EL (cell line): ENCODE data around the gene CLEC2L.

ENCODE experiments used
- DNase-seq: peaks from one replicate; pipeline ENCODE4 v3.0.0-alpha.2; 2016

The CLEC2L gene

DNA sequence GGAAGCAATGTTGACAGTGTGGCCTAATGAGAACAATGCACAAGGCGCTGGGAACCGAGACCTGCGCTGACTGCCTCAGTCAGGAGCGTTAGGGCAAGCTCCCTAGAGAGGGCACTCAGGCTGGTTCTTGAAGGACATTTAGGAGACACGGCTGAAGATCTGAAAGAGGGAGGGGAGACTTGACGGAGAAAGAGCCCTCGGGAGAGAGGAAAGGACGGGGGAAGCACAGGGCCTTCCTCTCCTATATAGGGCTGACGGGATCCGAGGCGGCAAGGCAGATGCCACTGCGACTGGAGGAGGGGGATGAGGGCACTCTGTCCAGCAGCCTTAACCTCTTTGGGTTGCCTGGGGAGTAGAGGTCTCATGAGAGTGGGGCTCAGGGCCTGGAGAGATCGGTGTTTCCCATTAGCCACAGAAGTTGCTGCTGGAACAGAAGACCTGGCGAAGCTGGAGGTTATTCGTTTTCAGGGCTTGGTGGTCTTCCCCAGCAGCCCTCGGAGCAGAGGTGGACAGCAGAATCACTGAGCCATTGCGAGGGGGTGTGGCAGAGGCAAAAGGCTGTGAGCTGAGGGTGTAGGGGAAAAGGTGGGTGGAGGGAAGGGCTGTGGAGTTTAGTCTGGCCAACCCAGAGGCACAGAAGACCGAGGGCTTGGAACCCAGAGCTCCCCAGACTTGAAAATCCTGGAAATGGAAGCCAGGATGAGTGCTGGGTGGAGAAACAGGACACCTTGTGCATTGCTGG is 36.0 kb downstream of the CLEC2L start:
- DNase-seq: no peak

DNA sequence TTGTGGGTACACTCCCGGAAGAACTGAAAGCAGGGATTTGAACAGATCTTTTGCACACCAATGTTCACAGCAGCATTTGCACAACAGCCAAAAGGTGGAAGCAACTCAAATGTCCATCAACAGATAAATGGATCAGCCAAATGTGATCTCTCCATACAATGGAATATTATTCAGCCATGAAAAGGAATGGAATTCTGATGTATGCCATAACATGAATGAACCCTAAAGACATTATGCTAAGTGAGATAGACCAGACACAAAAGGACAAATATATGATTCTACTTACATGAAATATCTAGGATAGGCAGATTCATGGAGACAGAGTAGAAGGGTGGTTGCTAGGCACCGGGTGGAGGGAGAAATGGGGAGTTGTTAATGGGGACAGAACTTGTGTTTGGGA is 36.7 kb downstream of the CLEC2L start:
- DNase-seq: no peak

DNA sequence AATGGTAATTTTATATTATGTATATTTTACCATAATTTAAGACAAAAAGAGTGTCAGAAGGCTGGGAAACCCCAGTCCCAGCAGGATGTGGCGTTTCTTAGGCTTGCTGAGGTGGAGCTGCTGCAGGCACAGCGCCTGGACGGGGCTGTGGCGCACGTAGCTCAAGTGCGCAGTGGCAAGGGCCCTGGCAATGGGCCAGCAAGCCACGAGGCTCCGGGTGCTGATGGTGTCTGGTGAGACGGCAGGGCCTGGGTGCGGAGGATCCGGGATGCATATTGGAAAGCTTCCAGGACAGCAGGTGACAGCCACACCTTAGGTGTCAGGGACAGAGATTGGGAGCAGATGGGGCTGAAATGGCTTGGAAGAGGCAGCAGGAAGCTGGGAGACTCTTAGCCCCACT is 37.2 kb downstream of the CLEC2L start:
- no peak for DNase-seq

DNA sequence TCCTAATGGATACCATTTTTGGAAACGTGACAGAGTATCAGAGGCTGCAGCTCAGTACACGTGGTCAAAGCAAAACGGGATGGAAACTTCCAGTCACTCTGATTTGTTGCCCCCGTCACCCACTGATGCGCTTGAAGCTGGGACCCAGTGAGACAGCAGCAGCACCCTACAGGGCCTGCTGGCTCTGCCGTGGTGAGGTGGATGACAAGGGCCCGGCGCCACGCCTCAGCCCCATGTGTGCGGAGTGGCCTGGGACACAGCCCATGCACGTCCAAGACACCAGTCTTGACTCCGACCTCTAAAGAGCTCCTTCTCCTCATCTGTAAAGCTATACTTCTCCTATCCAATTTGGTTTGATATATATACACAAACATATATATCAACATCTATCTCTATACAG is 39.0 kb downstream of the CLEC2L start:
- DNase-seq: no peak

DNA sequence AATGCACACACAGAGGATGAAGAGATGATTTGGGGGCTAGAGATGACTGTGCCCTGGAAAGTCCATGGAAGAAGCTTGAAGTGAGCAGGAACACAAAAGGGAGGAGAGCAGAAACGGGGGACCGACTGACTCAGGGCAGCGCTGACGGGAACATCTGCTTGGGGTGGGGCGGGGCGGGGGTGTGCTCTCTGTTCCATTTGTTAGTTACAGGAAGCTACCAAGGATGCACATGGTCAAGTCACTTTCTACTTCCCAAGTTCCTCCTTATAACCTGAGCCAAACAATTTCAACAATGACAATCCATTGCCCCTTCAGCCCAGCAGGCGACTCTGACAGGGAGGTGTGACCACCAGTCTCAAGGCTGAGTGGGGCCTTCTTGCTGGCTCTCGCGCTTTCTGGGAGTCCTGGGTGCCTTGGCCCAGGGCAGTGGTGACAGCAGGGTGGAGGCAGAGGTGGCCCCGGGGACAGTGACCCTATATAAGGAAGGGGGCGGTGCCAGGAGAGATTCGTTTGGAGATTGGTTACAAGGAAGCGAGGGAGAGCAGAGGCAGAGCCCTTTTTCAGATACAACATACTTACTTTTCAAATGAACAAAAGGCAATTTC is 39.6 kb downstream of the CLEC2L start:
- no peak for DNase-seq

DNA sequence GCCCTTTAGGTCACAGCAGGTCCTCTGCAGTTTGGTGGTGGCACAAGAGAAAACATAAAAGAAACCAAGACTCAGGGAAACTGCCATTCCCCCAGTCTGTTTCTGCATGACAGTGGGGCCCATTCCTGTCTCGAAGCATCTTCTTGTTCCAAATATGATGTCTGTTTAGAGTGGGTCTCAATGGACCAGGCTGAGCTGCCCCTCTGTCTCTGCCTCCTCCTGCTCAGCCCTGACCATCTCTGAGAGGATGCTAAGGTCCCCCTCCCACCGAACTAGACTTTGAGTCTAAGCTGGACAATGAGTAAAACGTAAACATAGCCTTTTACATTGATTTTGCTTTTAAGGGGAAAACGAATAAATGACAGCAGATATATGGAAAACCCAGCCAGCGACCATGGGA is 40.4 kb downstream of the CLEC2L start:
- DNase-seq: no peak

DNA sequence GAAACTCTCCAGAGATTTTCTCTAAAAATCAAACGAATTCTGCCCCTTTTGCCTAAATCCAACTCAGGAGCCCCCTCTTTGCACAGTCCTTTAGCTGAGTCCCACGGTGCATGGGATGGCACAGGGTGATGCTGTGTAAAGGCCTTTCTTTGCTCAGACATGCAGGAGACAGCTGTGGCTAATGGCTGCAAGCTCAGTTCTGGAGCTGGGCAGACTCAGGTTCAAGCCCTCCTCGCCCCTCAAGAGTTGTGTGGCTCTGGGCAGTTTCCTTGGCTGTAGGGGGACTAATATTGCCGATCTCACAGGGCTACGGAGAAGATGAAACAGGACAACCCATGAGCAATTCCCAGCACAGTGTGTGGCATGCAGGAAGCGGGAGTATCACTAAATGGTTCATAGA is 42.6 kb downstream of the CLEC2L start:
- no peak for DNase-seq

DNA sequence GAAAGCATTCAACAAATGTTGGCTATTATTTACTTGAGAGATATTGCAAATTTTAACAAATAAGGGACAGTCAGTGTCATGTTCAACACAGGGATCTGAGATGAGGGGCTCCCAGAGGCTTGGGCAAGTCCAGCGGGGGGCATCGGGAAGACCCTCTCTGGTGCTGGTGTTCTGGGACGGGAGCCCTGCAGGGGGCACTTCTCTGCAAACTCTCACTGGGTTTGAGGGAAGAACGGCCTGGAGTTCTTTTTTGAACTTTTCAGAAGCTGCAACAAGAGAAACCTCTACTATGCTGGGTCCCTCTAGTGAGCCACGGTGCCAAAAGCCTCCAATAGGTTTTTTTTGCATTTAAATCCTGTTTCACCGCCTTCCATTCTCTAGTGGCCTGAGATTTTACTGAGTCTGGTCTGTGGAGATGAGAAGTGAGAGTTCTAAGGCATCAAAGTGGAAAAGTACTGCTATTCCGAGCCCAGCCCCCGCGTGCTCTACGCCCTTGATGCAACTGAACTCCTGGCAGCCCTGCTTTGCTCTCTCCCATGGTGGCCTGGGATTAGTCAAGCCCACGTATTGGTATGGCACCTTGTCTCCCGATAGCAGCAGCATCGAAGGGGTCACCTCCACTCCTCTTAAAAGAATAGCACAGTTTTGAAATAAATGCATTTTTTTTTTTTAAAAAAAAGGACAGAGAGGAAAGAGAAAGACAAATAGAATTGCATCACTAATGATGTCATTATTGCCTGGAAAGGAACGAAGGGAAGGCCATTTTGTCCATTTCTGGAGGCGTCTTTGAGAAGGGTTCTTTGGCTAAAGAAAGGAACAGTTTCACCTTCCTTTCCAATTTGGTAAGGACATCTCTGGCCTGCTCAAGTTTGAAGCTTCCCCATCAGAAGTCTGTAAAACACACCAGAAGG is 43.5 kb downstream of the CLEC2L start:
- no peak for DNase-seq

DNA sequence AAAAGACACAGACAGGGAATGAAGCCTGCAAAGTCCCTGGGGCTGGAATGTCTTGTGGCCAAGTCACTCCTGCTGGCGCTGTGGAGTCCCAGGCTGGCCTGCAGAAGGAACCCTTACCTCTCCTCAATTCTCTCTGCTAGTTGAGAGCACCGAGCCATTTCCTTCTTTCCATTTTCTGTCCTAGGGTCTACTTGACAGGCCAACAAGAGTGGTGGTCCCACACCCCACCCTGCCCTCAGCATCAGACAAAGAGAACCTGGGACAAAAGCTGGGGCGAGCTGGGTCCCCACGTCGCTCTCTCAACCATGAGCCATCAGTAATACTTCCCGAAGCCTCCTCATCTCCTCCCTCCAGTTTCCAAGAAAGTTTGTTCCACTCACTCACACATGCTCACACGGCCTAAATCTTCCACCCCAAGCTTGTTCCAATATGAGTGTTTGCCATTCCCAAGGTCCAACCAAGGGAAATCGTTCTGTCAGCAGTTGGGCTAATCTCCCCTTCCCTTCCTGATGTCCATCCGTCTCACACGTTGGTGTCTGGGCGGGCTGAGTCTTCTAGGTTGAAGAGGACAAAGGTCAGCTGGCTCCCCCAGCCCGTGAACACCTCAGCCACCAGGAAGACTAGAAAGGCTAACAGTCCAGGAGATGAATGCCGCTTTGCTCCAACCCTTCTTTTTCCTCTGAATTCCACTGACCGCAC is 44.3 kb downstream of the CLEC2L start:
- DNase-seq: no peak

DNA sequence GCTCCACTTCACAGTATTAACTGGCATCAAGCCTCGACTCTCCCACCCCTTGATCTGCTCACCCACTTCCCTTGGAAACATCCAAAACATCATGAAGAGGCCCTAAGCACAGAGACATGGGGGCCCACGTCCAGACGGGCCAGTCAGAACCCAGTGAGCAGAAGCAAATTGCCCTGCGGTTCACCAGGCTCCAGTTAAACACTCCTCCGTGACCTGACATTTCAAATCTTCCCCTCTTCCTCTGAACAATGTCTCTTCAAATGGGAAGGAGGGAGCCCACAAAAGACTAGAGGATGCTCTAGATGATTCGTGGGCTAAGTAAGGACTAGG is 44.8 kb downstream of the CLEC2L start:
- DNase-seq: no peak

DNA sequence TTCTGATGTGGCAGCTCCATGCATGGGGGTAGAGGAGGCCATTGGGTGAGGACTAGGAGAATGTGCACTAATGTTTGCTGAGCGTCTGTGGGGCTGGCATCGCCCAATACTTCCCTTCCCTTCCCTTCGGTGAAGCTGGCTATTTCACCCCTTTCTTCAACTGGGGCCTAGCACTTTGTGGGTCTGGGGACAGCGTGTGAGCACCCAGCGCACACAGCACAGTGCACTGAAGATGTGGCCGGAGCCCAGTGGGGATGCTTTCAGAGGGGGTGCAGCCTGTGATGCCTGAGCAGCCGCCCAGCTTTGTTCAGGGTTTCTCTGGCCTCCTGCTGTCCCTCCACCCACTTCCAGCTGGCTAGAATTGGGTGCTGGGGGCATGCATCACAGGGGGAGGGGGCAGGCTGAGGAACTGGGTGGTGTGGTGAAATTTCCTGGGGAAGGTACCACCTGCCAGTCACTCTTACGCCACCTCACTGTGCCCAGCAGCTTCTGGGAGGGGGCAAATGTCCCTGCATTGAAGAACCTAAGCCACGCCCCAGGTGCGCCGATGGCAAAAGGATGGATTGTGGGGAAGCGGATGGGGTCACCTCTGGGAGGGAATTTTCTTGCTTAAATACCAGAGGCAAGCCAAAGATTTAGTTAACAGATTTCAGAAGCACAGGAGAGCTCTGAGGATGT is 45.5 kb downstream of the CLEC2L start:
- no peak for DNase-seq

DNA sequence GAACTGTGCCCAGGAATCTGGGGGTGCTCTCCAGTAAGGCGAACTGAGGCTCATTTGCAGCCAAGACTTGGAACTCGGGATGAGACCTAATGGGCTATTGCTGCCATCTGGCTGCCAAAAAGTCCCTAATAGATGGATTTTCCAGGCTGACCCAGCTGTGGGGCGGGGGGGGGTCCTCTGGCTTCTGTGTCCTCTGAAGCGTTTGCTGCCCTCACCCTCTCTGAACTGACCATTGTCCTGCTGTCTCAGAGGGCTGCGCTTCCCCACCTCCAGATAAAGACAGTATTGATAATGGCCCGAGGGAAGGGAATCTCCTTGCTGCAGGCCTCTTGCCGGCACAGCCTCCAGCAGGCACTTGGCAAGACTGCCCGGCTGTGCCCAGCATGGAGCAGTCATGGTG is 46.6 kb downstream of the CLEC2L start:
- no peak for DNase-seq

DNA sequence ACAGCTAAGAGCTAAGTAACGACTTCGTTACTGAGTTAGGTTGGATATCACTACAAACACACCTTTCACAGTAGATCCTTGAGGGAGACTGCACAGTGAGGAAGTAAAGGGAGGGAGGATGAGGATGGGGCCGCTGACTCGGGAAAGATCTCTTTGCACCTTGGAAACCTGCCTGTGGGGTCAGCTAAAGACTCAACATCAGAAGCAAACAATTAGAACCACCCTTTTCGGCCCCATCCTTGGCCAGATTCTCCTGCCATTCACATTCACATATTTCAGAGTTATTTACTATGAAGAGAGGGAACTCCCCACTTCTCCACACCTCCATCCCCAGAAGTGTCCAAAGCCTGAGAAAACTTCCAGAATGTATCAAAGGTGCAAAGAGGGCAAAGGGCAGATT is 47.1 kb downstream of the CLEC2L start:
- DNase-seq: no peak

DNA sequence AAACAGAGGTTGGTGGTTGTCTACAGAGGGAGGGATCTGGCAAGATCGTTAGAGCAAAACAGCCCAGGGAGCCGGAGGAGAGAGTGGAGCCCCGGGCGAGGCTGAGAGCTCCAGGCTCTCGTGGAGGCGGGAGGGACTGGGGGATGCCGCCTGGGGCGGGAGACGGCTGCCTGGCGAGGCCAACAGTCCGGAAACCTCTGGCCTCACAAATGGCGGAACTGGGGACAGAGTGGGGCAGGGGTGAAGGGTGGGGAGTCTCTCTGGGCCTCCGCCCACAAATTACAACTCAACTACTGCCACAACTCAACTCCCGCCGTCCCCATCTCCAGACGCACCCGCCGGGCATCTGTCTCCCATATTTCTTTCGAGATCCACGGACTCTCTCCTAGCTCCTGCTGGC is 47.7 kb downstream of the CLEC2L start:
- DNase-seq: no peak

DNA sequence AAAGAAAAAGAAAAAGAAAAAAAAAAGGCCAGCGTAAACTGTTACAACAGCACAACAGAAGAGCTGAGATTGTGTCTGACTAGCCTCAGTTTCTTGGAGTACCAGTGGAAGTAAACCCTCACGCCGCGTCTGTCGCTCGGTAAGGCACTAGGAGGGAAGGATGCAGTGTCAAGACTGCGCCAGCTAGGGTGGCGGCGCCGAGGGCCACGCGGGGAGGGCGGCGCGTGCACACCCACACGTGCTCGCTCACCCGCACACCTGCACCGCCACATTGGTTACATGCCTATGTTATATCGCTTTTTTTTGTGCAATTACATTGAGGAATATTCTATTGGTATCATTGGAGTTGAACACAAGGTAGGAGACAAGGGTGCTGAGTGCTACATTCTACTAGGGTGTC is 48.2 kb downstream of the CLEC2L start:
- no peak for DNase-seq

DNA sequence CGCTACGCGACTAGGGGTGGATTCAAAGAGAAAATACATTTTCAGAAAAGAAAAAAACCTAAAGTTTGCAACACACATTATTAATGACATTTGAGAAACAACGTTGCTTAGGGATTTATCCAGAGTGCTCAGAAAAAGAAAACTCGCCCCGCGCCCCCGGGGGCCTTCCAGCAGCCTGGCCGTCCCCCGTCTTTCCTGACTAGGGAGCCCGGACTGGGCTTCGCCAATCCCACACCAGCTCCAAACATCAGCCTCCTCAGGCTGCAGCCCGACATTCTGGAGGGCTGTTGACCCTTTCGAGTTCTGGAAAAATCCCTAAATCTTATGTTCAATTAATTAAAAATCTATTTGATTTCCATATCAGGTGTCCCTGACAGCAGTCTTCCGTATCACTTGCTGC is 48.6 kb downstream of the CLEC2L start:
- DNase-seq: no peak

DNA sequence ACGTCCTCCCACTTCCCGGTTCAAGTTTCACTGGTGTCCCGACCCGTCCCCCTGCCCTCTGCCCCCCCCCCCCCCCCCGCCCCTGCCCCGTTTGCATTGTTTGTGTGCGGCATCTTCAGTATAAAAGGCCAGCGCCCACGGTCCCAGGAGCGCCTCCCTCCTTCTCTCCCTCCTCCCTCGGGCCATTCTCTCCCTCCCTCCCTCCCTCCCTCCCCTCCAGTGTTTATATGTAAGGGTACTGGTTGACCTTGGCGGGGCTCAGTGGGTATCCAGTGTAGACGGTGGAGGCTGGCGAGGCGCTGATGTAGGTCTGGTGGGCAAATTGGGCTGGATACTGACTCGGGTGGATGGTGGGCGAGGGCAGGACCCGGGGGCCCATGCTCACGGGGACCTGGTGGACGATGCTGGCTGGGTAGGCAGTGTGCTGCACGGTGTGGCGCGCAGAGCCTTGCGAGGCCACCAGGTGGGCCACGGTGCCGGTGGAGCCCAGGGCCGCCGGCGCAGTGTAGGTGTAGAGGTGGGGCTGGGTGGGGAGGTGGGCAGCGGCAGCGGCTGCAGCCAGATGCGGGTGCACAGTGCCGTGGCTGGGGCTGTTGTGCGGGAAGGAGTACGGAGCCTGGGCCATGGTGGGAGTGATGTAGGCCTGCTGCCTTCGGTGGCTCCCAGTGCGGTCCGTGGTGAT is 49.4 kb downstream of the CLEC2L start:
- no peak for DNase-seq

DNA sequence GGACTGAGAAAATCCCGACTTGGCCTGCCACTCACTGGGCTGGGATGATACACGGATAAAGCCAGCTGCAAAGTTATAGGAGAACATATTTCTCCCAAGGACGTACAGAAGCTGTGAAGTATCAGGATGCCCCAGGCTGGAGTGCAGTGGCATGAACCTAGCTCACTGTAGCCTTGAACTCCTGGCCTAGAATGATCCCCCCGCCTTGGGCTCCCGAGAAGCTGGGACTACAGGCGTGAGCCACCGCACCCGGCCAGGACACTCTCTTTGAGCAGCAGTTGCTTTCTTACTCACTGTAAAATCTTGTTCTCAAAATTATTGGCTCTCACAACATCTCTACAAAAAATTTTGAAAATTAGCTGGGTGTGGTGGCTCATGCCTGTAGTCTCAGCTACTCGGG is 50.4 kb downstream of the CLEC2L start:
- DNase-seq: no peak

DNA sequence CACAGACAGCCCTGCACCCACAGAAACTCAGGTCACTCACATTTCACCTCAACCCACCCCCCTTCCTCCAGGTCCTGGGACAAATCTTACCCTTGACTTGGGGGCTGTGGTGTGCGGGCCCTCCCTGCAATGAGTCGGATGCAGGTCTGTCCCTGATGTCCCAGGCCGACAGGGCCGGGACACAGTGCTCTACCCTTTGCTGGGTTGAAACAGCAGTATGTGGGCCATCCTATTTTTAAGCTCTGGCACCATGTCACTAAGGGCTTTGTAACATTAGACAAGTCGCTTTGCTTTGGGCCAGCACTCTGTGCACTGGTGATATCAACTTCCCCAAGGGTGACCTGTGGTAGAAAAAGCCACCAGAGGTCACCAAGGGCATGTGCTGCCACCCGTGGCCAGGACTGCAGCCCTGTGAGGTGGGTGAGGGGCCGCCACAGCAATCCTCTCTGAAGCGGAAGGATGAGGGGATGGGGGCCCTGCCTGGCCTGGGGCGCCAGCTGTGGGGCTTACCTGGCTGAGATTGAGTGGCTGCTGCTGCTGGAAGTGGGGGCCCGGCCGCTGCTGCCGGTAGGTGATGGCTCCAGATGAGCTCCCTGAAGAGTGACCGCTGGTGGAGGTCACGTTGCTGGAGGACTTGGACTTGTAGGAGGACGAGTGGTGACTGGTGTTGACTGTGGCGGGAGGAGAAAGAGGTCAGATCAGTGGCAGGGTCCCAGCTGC is 51.3 kb downstream of the CLEC2L start:
- no peak for DNase-seq

DNA sequence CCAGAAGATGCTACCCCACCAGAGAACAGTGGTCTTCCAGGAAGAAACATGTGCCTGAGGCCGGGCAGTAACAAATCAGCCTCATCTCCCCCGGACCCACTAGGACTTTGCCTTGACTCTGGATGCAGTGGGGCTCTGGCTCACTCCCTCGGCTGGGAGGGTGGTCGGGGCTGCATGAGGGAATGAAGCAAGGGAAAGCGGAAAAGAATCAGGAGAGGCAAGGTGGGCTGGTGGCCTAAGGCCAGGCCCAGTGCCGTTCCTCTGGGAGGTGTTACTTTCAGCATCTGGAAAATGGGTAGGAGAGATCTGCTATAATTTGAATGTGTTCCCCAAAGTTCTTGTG is 51.8 kb downstream of the CLEC2L start:
- no peak for DNase-seq

DNA sequence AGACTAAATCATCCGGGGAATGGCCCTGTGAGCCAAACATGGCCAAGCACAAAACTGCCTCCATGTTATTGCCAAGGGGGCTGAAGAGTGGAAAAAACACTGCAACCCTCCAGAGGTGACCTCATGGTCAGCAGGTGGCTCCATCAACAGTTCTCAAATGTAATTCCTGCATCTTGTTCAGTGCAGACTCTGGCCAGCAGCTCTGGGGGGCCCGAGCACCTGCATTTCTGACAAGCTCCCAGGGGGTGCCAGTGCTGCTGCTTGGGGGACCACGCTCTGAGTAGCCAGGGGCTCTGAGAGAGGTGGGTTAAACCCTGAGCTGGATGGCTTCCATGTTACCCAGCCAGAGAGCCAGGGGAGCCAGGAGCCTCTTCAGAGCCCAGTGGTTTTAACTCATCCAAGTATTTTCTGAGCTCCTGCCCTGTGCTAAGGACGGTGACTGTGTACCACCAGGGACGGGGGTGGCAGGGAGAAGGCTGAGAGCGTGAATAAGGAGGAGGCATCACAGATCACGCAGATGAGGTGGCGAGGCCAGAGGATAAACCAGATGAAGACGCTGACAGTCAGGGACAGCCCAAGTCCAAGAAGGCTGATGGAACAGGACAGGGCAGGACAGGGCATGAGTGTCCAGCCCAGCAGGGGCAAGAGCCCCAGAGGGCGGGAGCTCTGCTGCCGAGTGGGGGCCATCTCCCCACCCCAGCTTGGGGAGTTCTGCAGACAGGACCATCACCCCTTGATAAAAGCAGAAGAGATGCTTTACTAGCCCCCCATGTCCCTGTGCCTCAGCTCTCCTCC is 52.9 kb downstream of the CLEC2L start:
- no peak for DNase-seq
